ENCODE results near the gene CMYA5. TPM values are rescaled to one million over a fixed set of nuclear protein-coding genes. Genes with fewer than 3 reads are reported as not detected.

Gene CMYA5
- total RNA-seq, 2 experiments from 2014 or later = 0.20 to 0.29 TPM

- peaks cover 5% of the 10 kb centered on the region for H3K9me3 Mint-ChIP-seq
- peaks cover 12% of the 10 kb centered on the region for H3K36me3 Mint-ChIP-seq (ENCODE audit: low read depth)
- H3K4me1 Mint-ChIP-seq = peaks cover 13% of the 10 kb centered on the region
- DNase-seq = no peak
- H3K27me3 Mint-ChIP-seq = peaks cover 20% of the 10 kb centered on the region
- CTCF ChIA-PET = no interaction called here
- no peak overlapping the region for H3K4me3 Mint-ChIP-seq
- POLR2A ChIA-PET = no interaction called here
- no peak overlapping the region for H3K27ac Mint-ChIP-seq
These were observed 53.0 kb downstream of the CMYA5 start for GRCh38 chr5:79742549-79743136.

GRCh38 chr5:79743846-79744605, 54.4 kb downstream of the CMYA5 start:
- POLR2A ChIA-PET = no interaction called here

GRCh38 chr5:79745255-79745654, 55.6 kb downstream of the CMYA5 start:
- no peak overlapping the region for H3K27ac Mint-ChIP-seq
- no peak for DNase-seq
- peaks cover 17% of the 10 kb centered on the region for H3K27me3 Mint-ChIP-seq
- H3K9me3 Mint-ChIP-seq = no peaks in the 10 kb centered on the region
- ChIA-PET POLR2A (no interaction called here), CTCF (interaction anchor here (0.7 kb wide), 1 partner anchor 76 kb away, joined by 4 read pairs; no protein-coding TSS in a partner anchor)
- H3K4me3 Mint-ChIP-seq = no peak overlapping the region
- H3K4me1 Mint-ChIP-seq = no peaks in the 10 kb centered on the region
- H3K36me3 Mint-ChIP-seq (ENCODE audit: low read depth) = no peaks in the 10 kb centered on the region

More at GRCh38 chr5:79743846-79744605, 54.4 kb downstream of the CMYA5 start:
- DNase-seq = no peak
- no peaks in the 10 kb centered on the region for H3K9me3 Mint-ChIP-seq
- CTCF ChIA-PET = no interaction called here
- H3K27ac Mint-ChIP-seq = no peak overlapping the region
- H3K4me1 Mint-ChIP-seq = no peaks in the 10 kb centered on the region
- no peaks in the 10 kb centered on the region for H3K36me3 Mint-ChIP-seq (ENCODE audit: low read depth)
- H3K27me3 Mint-ChIP-seq = peaks cover 15% of the 10 kb centered on the region
- H3K4me3 Mint-ChIP-seq = no peak overlapping the region

- ChIA-PET POLR2A (interaction anchor here (0.6 kb wide), 1 partner anchor 534 kb away, joined by 4 read pairs; no protein-coding TSS in a partner anchor), CTCF (no interaction called here)
- H3K36me3 Mint-ChIP-seq (ENCODE audit: low read depth) = no peaks in the 10 kb centered on the region
These were observed 57.3 kb downstream of the CMYA5 start for GRCh38 chr5:79746642-79747569.

DNA sequence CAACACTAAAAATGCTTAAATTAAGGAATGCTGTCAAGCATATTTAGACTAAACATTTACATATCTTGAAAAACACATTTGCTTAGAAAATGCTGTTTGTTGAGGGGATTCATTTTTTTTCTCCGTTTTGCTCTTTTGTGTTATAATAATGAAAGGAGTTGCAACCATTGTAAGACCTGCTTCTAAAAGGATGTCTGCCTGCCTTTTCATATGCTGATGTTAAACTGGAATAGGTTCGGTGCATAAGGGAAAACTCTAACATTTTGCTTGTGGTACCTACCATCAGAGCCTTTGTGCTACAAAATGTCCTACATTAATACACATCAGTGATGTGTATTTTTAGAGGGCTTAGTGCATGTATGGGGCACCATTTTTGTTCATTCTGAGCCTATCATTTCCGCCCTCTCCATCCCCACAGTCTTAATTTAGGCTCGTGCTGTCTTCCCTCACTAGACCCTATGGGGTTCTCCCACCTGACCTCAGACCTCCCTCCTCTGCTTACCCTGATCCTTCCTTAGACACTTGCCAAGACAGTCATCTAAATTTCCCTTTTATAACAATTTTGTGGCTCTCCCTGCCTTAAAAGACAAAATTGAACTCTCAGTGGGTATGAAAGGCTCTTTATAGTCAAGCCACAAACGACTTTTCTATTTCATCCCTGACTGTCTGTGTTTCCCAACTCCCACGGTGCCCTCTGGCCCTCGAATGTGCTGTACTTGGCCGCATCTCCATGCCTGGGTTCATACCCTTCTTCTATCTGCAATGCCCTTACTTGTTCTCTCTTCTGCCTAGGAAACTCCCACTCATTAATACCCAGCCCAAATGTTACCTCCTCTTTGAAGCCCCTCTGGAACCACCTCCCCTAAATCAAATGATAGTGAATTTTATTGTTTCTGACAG, 61.2 kb downstream of the CMYA5 start:
- Mint-ChIP-seq H3K4me3 (no peak overlapping the region), H3K9me3 (no peaks in the 10 kb centered on the region), H3K27me3 (peaks cover 11% of the 10 kb centered on the region), H3K4me1 (peaks cover 3% of the 10 kb centered on the region), H3K27ac (no peak overlapping the region), H3K36me3 (ENCODE audit: low read depth) (no peaks in the 10 kb centered on the region)
- no peak for DNase-seq
- POLR2A ChIA-PET = no interaction called here
- CTCF ChIA-PET = no interaction called here

More at GRCh38 chr5:79746642-79747569, 57.3 kb downstream of the CMYA5 start:
- Mint-ChIP-seq H3K9me3 (no peaks in the 10 kb centered on the region), H3K27ac (no peak overlapping the region), H3K4me3 (no peak overlapping the region), H3K4me1 (no peaks in the 10 kb centered on the region), H3K27me3 (peaks cover 15% of the 10 kb centered on the region)
- DNase-seq = no peak

DNA sequence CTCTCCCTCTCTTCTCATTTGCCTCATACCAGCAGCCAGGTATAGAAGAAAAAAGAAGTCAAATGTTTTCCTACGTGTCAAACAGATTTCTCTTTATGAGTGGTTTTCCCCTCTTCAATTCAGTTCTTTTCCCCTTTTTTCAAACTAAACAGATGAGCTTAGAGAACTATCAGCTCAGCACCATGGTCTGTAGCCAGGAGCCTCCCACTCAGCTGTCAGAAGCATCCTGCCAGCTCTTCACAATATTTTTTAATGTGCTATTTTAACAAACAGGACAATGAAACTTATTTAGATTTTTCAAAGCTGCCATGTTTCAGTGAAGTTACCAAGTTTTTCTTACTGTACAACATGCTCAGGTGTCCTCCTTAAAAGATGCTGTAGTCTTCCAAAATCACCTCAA, 63.5 kb downstream of the CMYA5 start:
- POLR2A ChIA-PET = interaction anchor here (0.7 kb wide), 1 partner anchor 510 kb away, joined by 12 read pairs; no protein-coding TSS in a partner anchor
- H3K4me1 Mint-ChIP-seq = peaks cover 11% of the 10 kb centered on the region
- DNase-seq = no peak
- peaks cover 4% of the 10 kb centered on the region for H3K27me3 Mint-ChIP-seq
- no peaks in the 10 kb centered on the region for H3K36me3 Mint-ChIP-seq (ENCODE audit: low read depth)
- H3K9me3 Mint-ChIP-seq = no peaks in the 10 kb centered on the region
- CTCF ChIA-PET = interaction anchor here (0.6 to 1.4 kb wide), 4 partner anchors 10 to 767 kb away, joined by 3 to 7 read pairs (median 4); no protein-coding TSS in a partner anchor
- no peak overlapping the region for H3K4me3 Mint-ChIP-seq
- H3K27ac Mint-ChIP-seq = no peak overlapping the region

DNA sequence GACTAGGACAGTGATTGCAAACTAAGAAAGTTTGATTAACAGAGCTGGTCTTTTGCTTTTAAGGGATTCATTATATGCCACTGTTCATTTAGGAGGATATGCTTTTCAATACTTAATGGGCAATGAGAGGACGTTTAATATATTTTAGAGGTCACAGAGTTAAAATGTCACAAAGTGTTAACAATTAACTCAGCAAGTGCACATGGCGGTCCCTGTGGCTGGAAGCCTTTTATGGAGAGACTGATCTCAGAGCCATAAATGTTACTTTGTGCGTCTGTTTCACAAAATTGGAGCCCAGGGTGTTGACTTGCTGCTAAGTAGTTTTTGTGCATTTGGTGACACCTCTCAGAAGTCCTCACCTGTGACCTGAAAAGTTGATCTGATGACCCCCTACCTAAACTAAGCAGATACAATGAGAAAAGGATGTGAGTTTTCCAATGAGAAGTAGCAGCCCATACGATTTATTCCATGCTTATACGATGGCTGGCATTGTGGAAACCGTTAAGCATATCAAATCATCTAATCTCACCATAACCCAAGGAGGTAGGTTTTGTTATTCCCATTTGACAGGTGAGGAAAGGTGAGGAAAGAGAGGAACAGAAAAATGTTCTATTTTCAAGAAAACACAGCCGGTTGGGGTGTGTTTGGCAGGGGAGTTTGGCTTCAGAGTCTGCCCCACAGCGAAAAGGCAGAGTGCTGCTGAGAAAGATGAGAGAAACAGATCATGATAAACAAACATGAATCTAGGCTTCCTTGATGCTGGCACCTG, 64.4 kb downstream of the CMYA5 start:
- ChIA-PET POLR2A (no interaction called here), CTCF (no interaction called here)
- no peaks in the 10 kb centered on the region for H3K9me3 Mint-ChIP-seq
- no peak overlapping the region for H3K27ac Mint-ChIP-seq
- H3K4me3 Mint-ChIP-seq = no peak overlapping the region
- no peaks in the 10 kb centered on the region for H3K36me3 Mint-ChIP-seq (ENCODE audit: low read depth)
- DNase-seq = no peak
- H3K4me1 Mint-ChIP-seq = peaks cover 11% of the 10 kb centered on the region
- H3K27me3 Mint-ChIP-seq = peaks cover 3% of the 10 kb centered on the region

- CTCF ChIA-PET = no interaction called here
- Mint-ChIP-seq H3K4me3 (no peak overlapping the region), H3K9me3 (no peaks in the 10 kb centered on the region), H3K27ac (no peak overlapping the region), H3K4me1 (peaks cover 14% of the 10 kb centered on the region), H3K27me3 (no peaks in the 10 kb centered on the region), H3K36me3 (ENCODE audit: low read depth) (no peaks in the 10 kb centered on the region)
- POLR2A ChIA-PET = no interaction called here
- DNase-seq = no peak
These were observed 65.4 kb downstream of the CMYA5 start for GRCh38 chr5:79754865-79755555.

DNA sequence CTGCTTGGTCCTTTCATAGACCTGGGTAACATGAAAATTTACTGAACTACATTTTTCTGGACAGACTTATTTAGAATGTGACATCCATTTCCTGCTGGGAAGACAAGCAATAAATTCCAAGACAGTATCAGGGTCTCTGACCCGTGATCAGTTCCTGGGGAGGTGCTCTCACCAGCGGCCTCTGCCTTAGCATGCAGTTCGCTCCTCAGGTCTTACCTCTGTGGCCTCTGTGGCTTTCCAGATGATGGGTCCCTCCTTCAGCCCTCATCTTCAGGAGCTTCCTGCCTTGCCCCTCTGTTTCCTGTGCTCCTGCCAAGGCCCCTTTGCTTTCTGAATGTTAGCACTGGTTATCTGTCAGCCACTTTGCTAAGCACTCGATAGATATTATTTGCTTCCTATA, 66.4 kb downstream of the CMYA5 start:
- Mint-ChIP-seq H3K9me3 (peaks cover 2% of the 10 kb centered on the region), H3K27ac (no peak overlapping the region)
- POLR2A ChIA-PET = no interaction called here

DNA sequence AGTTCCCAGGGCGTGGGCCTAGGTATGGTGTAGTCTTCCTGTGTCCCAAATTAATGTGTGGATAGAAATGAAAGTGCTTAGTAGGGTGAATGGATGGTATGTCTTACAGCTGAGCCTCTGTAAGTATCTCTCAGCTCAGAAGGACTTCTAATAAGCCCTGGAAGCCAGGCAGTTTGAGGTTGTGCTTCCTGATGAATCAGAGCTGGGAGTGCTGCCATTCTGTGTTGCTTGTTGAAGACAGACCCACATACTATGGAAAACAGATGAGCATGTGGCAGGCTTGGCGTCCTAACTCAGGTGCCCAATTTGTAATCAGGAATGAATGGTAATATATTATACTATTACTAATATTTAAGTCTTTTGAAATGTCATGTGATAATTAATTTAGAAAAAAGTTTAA, 69.8 kb downstream of the CMYA5 start:
- Mint-ChIP-seq H3K4me3 (no peak overlapping the region), H3K9me3 (peaks cover 2% of the 10 kb centered on the region), H3K27me3 (no peaks in the 10 kb centered on the region), H3K27ac (no peak overlapping the region), H3K36me3 (ENCODE audit: low read depth) (no peaks in the 10 kb centered on the region), H3K4me1 (peaks cover 14% of the 10 kb centered on the region)
- CTCF ChIA-PET = no interaction called here
- POLR2A ChIA-PET = no interaction called here
- no peak for DNase-seq

More for the DNA sequence above, 66.4 kb downstream of the CMYA5 start:
- Mint-ChIP-seq H3K4me1 (peaks cover 14% of the 10 kb centered on the region), H3K27me3 (no peaks in the 10 kb centered on the region), H3K36me3 (ENCODE audit: low read depth) (no peaks in the 10 kb centered on the region), H3K4me3 (no peak overlapping the region)
- CTCF ChIA-PET = no interaction called here
- no peak for DNase-seq

- POLR2A ChIA-PET = no interaction called here
- CTCF ChIA-PET = no interaction called here
- Mint-ChIP-seq H3K27ac (no peak overlapping the region), H3K4me3 (no peak overlapping the region), H3K27me3 (no peaks in the 10 kb centered on the region), H3K36me3 (ENCODE audit: low read depth) (no peaks in the 10 kb centered on the region), H3K4me1 (peaks cover 14% of the 10 kb centered on the region), H3K9me3 (peaks cover 3% of the 10 kb centered on the region)
- no peak for DNase-seq
These were observed 70.2 kb downstream of the CMYA5 start for GRCh38 chr5:79759848-79760247.

All from activated CD4-positive, alpha-beta T cell treated with anti-CD3 and anti-CD28 coated beads, Interleukin-2, amount 10 ng/mL, durations not matched to agents 7 days and 5 days (primary cell).